ENCODE data around the gene WDR18. TPM values are rescaled to one million over a fixed set of nuclear protein-coding genes. Genes with fewer than 3 reads are reported as not detected.

Gene WDR18
- total RNA-seq, 1 experiment from 2014 or later: 124 TPM

GRCh38 chr19:993831-994393, 9.8 kb downstream of the WDR18 start:
- peaks cover 5 to 43% of the 10 kb centered on the region in 2 experiments; a peak in 3 of 4 replicates for H3K36me3 ChIP-seq (ENCODE audit: control insufficient read depth in 1 of 2, insufficient read depth in 2 of 2, low read length in 2 of 2)
- H4K20me1 ChIP-seq (ENCODE audit: insufficient read depth): peaks cover 6% of the 10 kb centered on the region; the same call in 1 of the 2 replicates
- no peaks in the 10 kb centered on the region; the same call in 1 of the 2 replicates for H3K79me2 ChIP-seq (ENCODE audit: insufficient read depth, low read length)
- CTCF ChIA-PET: no interaction called here
- ATAC-seq (no peak), DNase-seq (ENCODE audit: low read depth, low spot score) (no peak)
- H3K9me2 ChIP-seq (ENCODE audit: insufficient read depth): no peaks in the 10 kb centered on the region
- POLR2A ChIA-PET: no interaction called here
- H3K4me1 ChIP-seq (ENCODE audit: control insufficient read depth in 1 of 2, insufficient read depth in 2 of 2, low read length in 2 of 2): peaks cover 7 to 29% of the 10 kb centered on the region in 2 experiments
- RAD21 ChIA-PET (ENCODE audit: low non-redundant PET in 1 of 2, low total read pairs in 2 of 2, uncharacterized antibody in 2 of 2, unreplicated experiment in 2 of 2): no interaction called here
- H3K27me3 ChIP-seq (ENCODE audit: insufficient read depth, low read length): no peaks in the 10 kb centered on the region
- H3K4me2 ChIP-seq (ENCODE audit: low read length): no peak overlapping the region
- H3K27ac ChIP-seq (ENCODE audit: low read depth, low read length): no peak overlapping the region; the same call in 1 of the 2 replicates
- no peak overlapping the region for H3K4me3 ChIP-seq (replicated peaks in 1 of 2; ENCODE audit: low read depth in 1 of 2, low read length in 2 of 2)
- H3K9ac ChIP-seq (ENCODE audit: low read length): no peak overlapping the region
- BruUV-seq (replicated peaks): no TSS peak
- no peak for TF ChIP-seq POLR2A (IDR thresholded peaks at IDR 0.05; ENCODE audit: borderline replicate concordance, extremely low read depth, insufficient read depth, insufficient read length)
- no peak for TF ChIP-seq SRF (IDR thresholded peaks at IDR 0.05; ENCODE audit: low read depth)
- no peak for TF ChIP-seq ZNF274 (IDR thresholded peaks at IDR 0.05; ENCODE audit: low read depth, low read length)
- no peak for TF ChIP-seq EZH2 (IDR thresholded peaks at IDR 0.05)
- no peak for TF ChIP-seq FOSL1 (IDR thresholded peaks at IDR 0.05; ENCODE audit: low read depth)
- no peak for TF ChIP-seq POLR2AphosphoS5 (IDR thresholded peaks at IDR 0.05; ENCODE audit: low read depth, low read length)
- no peak for TF ChIP-seq JUND (IDR thresholded peaks at IDR 0.05)
- TF ChIP-seq YY1 (IDR thresholded peaks at IDR 0.05; ENCODE audit: extremely low read depth, insufficient replicate concordance, low read depth, low read length): no peak
- no peak for TF ChIP-seq ELF1 (IDR thresholded peaks at IDR 0.05; ENCODE audit: borderline replicate concordance, low read depth)
- no peak for TF ChIP-seq SIN3A (IDR thresholded peaks at IDR 0.05; ENCODE audit: low read depth)
- TF ChIP-seq MAX (IDR thresholded peaks at IDR 0.05): no peak
- no peak for TF ChIP-seq EZH2phosphoT487 (IDR thresholded peaks at IDR 0.05; ENCODE audit: borderline replicate concordance)
- TF ChIP-seq CTCF (IDR thresholded peaks at IDR 0.05 in 2 of 3, conservative IDR thresholded peaks at IDR 0.05 in 1 of 3; ENCODE audit: borderline replicate concordance in 1 of 3, insufficient read depth in 1 of 3, low read depth in 2 of 3, low read length in 2 of 3): no peak
- TF ChIP-seq TCF7L2 (IDR thresholded peaks at IDR 0.05; ENCODE audit: borderline replicate concordance, extremely low read depth, insufficient read depth, insufficient read length): no peak
- no peaks in the 10 kb centered on the region for H3K9me3 ChIP-seq (ENCODE audit: control insufficient read depth in 1 of 2, insufficient read depth in 1 of 2, low read depth in 1 of 2, low read length in 2 of 2)
- intact Hi-C loops (cut with micrococcal nuclease): no loop called here
- no peak overlapping the region for H2AFZ ChIP-seq (ENCODE audit: low read depth, low read length, poor library complexity, severe bottlenecking)

Data from HCT116 (cell line).